Measurements from ENCODE around the gene PCDHGA1. TPM values are rescaled to one million over a fixed set of nuclear protein-coding genes. Genes with fewer than 3 reads are reported as not detected.

Gene PCDHGA1
- total and polyA plus RNA-seq, 9 of the 15 experiments (the other 6 are each of a cell fraction or from before 2014, with no cell fraction given): 0.05 to 0.26 (median 0.18) TPM; not detected in 2

GRCh38 chr5:141320225-141321169 is 9.8 kb upstream of the PCDHGA1 start, which contains the start of gene TAF7 (continued):
- no peak for TF ChIP-seq CREB5 (CRISPR knock-in tag; IDR thresholded peaks at IDR 0.05)
- TF ChIP-seq MLLT1 (IDR thresholded peaks at IDR 0.05): 0 out of 4 replicates have a peak, but pooled peaks of 1 of the 2 experiments have one; percentile 26
- peak; percentile 47; the same call in 1 of the 2 replicates for TF ChIP-seq E2F1 (CRISPR knock-in tag; IDR thresholded peaks at IDR 0.05)
- TF ChIP-seq ESRRB (CRISPR knock-in tag; IDR thresholded peaks at IDR 0.05; ENCODE audit: borderline replicate concordance): no peak
- TF ChIP-seq ZEB2 (IDR thresholded peaks at IDR 0.05): no peak
- TF ChIP-seq RCOR1 (IDR thresholded peaks at IDR 0.05; ENCODE audit: borderline replicate concordance in 1 of 2, low read depth in 2 of 2, low read length in 2 of 2): peak in 1 of 2 experiments; percentile 17; a peak in 1 of 4 replicates
- peak; percentile 99 for TF ChIP-seq ZFX (CRISPR knock-in tag; IDR thresholded peaks at IDR 0.05)
- TF ChIP-seq SAP30 (IDR thresholded peaks at IDR 0.05; ENCODE audit: borderline replicate concordance, insufficient read depth, low read depth, low read length, poor library complexity, severe bottlenecking): no peak
- peak; percentile 82 for TF ChIP-seq CREB3L1 (IDR thresholded peaks at IDR 0.05; ENCODE audit: borderline replicate concordance, low read depth)
- TF ChIP-seq ZNF444 (CRISPR knock-in tag; IDR thresholded peaks at IDR 0.05): no peak
- TF ChIP-seq SIN3A (IDR thresholded peaks at IDR 0.05; ENCODE audit: borderline replicate concordance in 2 of 2, control insufficient read depth in 1 of 2, low read depth in 2 of 2, low read length in 2 of 2): peak in 1 of 2 experiments; percentile 16; a peak in 1 of 4 replicates
- TF ChIP-seq NCOR1 (IDR thresholded peaks at IDR 0.05): no peak
- peak; percentile 99 for TF ChIP-seq POLR2G (IDR thresholded peaks at IDR 0.05; ENCODE audit: low read depth, low read length)
- TF ChIP-seq CAMTA2 (CRISPR knock-in tag; conservative IDR thresholded peaks at IDR 0.05): peak; percentile 68; the same call in 1 of the 2 replicates
- TF ChIP-seq ZNF133 (CRISPR knock-in tag; IDR thresholded peaks at IDR 0.05): no peak
- TF ChIP-seq ZNF134 (CRISPR knock-in tag; conservative IDR thresholded peaks at IDR 0.05): no peak
- peak; percentile 56; the same call in 1 of the 2 replicates for TF ChIP-seq SMAD4 (CRISPR knock-in tag; conservative IDR thresholded peaks at IDR 0.05)
- TF ChIP-seq COPS2 (conservative IDR thresholded peaks at IDR 0.05): no peak
- TF ChIP-seq NFE2 (IDR thresholded peaks at IDR 0.05; ENCODE audit: low read depth): no peak
- no peak for TF ChIP-seq HNRNPK (IDR thresholded peaks at IDR 0.05; ENCODE audit: low read depth, low read length, poor library complexity, severe bottlenecking)
- no peak for TF ChIP-seq ZC3H8 (IDR thresholded peaks at IDR 0.05)
- TF ChIP-seq ADNP (tag; IDR thresholded peaks at IDR 0.05): no peak

All from K562 (cell line).